COLO668 (cell line): ENCODE data around the gene C14orf180.

Source experiments
- DNase-seq: peaks from one replicate; lab custom pipeline; 2025; ENCODE audit not compliant: unreplicated experiment; lab: John Stamatoyannopoulos, UW

Gene C14orf180

GRCh38 chr14:104549536-104550339 lies 29.8 kb upstream of the C14orf180 start:
- DNase-seq: no peak

DNA sequence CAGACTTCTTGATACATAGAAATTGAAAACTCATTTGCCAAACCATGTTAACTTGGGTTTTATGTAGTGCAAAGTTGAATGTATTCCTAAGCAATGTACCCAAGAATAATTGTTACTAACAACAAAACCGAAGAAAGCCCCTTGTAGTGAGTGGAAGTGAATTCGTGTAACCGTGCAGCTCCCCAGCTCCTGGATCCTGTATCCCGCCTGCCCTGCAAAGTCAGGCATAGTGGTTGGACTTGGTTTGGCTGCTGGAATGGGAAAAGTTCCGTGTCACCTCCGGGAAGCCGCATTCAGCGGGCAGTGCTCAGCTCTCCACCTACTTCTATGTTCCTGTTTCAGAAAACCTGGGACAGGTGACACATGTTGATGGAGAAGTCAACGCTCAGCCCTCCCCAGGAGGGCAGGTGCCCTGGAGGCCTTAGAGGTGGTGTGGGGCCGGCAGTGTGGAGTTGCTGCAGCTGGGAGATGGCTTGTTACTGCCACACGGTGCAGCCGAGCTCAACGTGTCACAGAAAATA lies 29.2 kb upstream of the C14orf180 start:
- no peak for DNase-seq

DNA sequence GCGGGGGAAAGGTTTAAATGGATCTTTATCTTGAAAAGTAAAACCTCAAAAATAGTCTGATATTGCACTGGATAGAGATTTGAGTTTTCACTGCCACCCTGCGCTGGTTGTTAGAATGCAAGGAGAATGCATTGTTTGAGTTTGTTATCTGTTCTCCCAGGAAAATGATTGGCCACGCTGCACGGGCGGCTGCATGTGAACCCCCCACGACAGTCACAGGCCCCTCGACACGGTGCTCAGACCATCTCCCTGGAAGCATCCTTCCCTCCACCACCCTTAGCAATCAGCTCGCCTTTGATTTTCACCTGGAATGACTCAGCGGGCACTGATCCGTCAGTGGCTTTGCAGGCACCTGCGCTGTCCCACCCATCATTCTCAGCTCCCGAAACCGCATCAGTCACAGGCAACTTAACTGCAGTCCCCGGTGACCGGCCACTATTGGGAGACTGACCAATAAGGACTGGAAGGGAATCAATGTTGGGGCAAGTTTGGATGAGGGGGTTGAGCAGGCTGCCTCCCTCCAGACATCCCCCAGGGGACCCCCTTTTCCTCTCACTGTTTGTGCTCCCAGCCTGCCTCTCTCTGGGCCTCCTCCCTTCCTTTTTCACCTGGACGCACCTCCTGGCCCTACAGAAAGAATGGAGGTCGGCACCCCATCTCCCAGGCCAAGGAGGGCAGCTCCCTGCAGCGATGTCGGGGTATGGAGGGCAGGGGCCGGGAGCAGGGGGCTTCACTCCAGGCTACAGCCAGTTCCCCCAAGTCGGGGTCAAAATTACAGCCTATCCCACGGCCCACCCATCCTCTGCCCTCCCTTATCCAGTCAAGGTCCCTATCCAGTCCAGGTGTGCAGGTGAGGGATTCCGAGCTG lies 28.5 kb upstream of the C14orf180 start:
- DNase-seq: no peak

DNA sequence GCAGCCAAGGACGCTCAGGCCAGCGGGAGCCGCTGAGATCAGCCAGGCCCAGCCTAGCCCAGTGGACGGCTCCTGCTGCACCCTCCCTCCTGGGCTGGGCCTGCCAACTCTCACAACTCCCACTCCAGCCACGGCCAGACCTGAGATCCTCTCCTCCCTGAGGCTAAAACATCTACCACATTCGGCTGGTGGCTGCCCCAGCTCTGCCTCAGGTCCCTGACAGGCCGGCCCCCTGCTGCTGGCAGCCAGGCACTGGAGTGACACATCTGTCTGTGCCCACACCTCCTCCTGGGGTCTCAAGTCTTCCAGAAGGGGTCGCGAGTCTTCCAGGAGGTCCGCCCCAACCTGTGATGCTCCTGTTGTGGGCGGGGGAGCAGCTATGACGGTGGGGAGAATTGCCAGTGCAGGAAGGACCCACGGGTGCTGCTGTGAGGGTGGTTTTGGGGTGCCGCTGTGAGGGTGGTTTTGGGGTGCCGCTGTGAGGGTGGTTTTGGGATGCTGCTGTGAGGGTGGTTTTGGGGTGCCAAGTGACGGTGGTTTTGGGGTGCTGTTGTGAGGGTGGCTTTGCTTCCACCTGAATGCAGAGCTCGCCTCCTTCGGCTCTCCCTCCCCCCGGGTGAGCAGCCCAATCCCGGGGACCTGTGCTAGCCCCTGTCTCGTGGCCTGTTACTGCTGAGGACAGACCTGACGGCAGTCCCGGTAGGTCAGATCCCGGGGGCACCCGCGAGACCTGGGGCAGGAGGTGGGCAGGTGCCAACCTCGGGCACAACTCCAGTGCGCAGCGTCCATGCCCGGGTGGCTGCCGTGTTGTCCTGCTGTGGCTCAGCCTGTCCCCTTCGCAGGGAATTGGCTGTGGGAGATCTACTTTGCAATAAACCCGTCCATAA lies 27.5 kb upstream of the C14orf180 start:
- DNase-seq: no peak

- no peak for DNase-seq
These were observed 26.8 kb upstream of the C14orf180 start for GRCh38 chr14:104552738-104553125.

GRCh38 chr14:104553166-104554087 lies 26.1 kb upstream of the C14orf180 start:
- DNase-seq: no peak

DNA sequence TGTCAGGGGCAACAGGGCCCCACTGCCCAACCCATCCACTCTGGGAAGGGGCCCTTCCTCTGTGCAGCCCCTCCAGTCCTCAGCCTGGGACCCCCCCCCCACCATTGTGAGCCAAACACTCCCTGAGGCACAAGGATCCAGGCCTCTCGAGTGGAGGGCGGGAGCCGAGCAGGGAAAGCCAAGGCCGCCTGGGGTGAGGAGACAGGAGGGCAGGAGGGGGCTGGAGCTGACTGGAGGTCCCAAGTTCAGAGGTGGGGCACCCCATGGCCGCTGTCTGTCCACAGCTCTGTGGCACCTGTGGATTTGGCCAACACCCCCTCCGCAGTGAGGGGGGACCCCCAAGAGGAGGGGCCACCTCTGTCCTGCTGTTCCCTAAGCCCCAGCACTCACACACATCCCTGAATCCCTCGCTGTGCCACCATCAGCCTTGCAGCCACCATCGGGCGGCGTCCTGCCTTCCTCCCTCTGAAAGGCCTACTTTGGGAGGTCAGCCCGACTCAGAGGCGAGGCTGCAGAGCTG lies 25.4 kb upstream of the C14orf180 start:
- no peak for DNase-seq

DNA sequence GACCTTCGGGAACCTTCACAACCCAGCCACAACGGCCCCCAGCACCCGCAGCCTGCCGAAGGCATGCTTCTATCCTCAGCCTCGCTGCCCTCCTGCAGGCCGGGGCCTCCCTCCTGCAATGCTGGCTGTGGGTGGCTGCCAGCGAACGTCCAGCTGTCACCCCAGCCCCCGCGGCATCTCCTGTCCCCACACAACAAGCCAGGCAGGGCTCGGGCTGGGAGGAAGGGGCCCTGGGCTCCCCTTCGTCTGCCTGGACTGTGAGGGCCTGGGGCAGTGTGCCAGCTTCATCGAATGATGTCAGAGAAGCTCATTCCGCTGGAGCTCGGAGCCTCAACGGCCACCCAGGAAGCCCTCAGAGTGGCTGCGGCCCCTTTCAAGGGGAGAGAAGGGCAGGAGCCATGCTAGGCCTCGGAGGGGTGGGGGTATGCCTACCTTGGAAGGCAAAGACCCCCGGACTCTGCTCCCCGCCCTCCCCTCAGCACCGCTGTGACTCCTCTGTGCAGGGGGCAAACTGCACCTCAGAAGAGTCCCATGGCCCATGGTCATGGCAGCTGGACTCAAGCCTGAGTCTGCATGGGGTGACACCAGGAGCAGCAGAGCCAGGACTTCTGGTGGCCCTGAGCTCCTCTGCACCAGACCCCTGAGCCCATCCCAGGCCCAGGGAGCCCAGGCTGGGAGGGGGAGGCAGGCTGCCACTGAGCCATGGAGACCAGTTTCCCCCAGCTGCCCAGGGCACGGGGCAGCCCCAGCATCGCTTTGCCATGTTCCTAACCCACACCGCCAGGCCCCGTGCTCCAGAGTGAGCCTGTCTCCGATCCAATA lies 24.7 kb upstream of the C14orf180 start:
- no peak for DNase-seq

- DNase-seq: no peak
These were observed 23.9 kb upstream of the C14orf180 start for GRCh38 chr14:104555430-104556255.

- DNase-seq: no peak
These were observed 23.1 kb upstream of the C14orf180 start for GRCh38 chr14:104556256-104557021.

DNA sequence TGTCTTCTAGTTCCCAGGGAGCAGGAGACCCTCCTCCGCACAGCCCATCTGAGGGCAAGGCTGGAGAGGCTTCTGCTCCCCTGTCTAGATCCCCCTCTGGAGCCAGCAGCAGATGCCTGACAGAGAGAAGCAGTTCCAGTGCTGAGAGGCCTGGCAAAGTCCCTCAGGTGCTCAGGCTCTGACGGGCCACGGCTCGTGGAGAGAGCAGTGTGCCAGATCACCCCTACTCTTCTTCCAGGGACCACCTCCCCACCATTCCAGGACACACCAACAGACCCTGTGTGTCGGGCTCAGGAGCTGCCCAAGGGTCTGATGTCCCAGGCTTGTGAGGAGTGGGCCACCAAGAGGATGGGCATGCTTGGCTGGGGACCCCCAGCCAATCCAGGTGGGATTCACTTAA lies 22.5 kb upstream of the C14orf180 start:
- DNase-seq: no peak

DNA sequence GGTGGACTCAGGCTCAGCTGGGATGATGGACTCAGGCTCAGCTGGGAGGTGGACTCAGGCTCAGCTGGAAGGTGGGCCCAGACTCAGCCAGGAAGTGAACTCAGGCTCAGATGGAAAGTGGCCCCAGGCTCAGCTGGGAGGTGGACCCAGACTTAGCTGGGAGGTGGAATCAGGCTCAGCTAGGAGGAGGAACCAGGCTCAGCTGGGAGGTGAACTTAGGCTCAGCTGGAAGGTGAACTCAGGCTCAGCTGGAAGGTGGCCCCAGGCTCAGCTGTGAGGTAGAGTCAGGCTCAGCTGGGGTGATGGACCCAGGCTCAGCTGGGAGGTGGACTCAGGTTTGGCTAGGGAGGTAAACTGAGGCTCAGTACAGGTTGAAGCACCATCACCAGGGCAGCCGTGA lies 21.8 kb upstream of the C14orf180 start:
- no peak for DNase-seq

DNA sequence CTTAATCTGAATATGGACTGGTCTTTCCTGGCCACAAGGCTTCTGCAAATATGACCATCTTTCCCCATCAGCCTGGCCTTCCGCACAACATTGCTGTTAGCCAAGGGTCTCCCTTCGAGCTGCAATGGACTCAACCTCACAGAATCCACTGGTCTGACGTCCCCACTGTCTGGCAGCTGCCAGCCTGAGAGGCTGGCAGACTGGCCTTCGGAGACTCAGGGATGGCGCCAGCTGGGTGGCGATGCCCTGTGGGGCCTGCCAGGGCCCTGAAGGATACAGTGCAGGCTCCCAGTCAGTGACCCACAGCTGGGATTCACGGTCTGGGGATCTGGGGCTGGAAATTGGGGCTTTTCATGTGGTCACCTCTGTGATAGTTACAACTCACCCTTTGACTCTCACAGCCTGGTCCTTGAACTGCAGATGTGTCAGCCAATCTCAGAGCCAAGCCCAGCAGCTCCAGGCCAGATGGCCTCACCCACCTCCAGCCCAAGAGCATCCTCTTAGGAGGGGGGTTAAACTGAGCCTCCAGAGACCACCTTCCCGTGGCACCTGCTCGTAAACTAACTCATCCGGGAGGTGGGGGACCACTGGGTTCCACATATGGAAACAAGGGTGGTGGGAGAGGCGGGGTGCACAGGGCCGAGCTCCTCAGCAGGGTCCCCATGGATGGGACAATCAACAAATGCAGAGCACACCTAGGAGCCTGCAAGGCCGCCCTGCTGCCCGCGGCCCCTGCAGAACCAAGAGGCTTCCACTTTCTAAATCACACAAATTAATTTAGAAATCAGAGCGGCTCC lies 21.1 kb upstream of the C14orf180 start:
- DNase-seq: no peak

GRCh38 chr14:104559028-104559803 lies 20.3 kb upstream of the C14orf180 start:
- DNase-seq: no peak

DNA sequence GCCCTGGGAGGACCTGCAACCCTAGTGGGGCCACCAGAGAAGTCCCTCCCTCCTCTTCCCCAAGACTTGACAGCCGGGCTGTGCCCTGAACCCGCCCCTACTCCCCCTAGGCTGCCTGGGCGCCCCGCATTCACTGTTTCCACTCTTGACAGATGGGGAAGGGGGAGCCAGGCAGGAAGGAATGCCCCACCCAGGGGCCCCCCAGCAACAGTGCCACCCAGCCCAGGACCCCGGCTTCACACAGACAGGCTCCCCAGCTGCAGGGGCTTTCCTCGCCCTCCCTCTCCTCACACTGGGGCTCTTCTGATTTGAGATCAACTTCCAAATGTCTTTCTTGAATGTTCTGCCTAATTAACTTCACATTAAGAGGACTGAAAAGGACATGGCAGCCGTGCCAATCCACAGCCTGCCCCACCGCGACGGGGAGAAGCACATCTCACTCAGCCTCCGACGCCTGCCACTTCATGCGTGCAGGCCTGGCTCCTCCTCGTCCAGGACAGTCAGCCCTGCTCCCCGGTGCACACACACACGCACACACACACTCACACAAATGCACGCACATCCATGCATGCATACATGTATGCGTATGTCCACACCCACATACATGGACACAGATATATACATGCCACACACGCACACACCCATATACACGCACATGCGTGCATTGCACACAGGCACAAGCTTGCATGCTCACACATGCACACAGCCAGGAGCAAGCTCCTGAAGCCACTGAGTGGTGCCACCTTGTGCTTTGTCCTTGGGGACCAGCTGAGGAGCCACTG lies 19.6 kb upstream of the C14orf180 start:
- DNase-seq: no peak
